Left forelimb (tissue), 1 donor: ENCODE results near the gene ERI3.

Source experiments
- DNase-seq: peaks from one replicate; pipeline ENCODE4 v3.0.0-alpha.2; 2018; ENCODE audit warnings: low spot score

ERI3 gene, protein sequence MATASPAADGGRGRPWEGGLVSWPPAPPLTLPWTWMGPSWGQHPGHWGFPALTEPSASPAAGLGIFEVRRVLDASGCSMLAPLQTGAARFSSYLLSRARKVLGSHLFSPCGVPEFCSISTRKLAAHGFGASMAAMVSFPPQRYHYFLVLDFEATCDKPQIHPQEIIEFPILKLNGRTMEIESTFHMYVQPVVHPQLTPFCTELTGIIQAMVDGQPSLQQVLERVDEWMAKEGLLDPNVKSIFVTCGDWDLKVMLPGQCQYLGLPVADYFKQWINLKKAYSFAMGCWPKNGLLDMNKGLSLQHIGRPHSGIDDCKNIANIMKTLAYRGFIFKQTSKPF

DNA sequence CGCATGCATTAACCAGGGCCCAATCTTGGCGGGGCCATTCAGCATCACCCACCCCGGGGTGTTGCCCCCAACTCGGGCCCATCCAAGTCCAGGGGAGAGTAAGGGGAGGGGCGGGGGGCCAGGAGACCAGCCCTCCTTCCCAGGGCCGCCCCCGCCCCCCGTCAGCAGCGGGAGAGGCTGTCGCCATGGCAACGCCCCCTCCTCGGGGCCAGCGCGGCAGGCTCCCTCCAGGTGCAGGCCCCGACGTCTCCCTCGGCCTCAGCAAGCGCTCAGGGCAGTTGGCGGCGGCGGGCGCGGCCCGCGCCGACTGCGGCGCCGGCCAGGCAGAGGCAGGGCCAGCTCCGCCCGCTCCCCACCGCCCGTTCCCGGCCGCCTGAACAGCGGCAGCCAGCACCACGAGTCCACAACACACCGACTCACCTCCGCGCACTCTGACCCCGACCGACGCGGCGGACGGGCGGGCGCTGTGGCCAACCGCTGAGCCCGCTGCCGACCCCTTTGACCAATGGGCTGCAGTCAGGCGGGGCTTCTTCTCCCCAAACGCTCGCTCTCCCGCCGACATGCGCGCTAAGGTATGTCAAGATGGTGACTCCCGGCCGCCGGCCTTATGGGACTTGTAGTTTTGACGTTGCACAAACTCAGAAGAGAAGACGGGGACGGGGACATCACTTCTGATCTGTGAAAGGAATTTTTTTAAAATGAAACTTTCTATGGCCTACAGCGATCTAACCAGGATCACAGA, at the start of gene ERI3:
TSS of gene ERI3 (minus strand) at position 418 of the 742 bp plus-strand sequence. CDS start at position 187, 231 bp downstream.
- peak; percentile 96 for DNase-seq

DNA sequence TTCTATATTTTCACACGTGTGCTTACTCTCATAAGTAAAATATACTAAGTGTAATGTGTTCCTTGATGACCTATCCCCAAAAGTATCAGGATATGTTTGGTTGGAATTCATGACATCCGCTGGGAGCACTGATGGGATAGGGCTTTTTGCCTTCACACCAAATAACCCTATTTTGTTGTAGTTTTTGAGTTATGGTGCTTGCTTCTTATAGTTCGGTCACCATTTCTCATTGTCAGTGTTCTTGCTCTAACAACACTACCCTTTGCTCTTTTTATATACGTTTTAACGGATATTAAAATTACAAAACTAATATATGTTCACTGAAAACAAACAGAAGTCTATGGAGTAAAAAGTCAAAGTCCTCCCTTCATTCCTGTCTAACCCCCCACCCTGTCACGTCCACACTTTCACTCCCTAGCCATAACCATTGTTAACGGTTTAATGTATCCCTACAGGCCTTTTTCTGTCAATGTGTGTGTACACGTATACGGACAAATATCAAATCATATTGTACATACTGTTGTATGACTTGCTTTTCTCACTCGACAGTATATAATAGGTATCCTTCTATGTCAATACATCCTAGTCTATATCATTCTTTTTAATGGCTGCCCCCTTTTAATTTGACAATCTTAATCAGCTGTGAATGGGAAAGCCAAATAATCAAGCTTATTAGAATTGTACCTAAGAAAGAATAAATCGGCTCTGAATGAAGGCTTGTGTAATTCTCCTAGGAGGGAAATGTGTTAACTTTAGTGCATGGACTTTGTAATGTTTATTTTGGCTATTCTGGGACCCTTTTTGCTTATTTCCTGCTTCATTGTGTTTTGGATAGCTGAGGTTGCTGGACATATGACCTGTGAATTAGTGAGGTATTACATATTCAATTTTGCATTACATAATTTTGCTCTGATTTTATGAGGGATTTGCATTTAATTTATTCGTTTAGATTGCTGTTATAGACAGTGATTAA, 46.5 kb upstream of the ERI3 start:
- no peak for DNase-seq

GRCh38 chr1:44390277-44390676, 35.2 kb upstream of the ERI3 start:
- DNase-seq = no peak

GRCh38 chr1:44389437-44389836, 34.4 kb upstream of the ERI3 start:
- no peak for DNase-seq

- DNase-seq = no peak
These were observed 33.5 kb upstream of the ERI3 start for GRCh38 chr1:44388551-44388950.

DNA sequence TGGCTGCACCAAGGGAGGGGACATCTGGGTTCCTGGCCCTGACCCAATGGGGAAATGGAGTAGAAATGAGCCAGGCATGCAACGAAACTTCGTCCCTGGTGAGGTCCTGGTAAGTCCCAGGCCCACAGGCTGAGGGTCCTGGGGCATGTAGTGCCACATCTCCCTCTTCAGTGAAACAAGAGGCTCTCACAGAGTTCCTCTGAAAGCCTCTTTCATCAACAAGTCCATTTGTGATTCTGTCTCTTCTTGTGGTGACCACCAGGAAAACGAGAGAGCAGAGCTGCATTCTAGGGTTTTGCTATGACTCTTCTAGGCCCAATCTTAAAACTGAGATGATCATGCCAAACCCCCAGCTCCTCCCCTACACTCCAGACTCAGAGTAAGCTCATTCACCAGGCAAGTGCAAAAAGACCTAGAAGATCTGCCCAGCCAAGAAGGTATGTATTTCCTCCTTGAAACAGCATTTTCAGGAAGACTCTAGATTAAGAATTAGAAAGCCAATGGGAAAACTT, 25.7 kb upstream of the ERI3 start:
- no peak for DNase-seq

GRCh38 chr1:44377925-44378784, 23.1 kb upstream of the ERI3 start:
- no peak for DNase-seq

DNA sequence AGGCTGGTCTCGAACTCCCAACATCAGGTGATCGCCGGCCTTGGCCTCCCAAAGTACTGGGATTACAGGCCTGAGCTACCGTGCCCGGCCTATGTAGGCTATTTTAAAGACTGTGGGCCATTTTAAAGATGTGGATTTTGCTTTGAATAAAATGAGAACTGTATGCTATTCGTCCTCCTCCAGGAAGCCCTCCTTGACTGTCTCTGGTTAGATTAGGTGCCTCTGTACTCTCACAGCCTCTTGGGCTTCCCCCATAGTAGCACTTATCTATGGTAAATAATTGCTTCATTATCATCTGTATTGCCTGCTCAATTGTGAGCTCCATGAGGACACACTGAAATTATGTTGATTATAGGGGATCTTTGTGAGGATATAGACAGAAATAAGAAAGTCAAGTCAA, 20.5 kb upstream of the ERI3 start:
- DNase-seq = no peak

- DNase-seq = no peak
These were observed 16.1 kb upstream of the ERI3 start for GRCh38 chr1:44371206-44371605.

DNA sequence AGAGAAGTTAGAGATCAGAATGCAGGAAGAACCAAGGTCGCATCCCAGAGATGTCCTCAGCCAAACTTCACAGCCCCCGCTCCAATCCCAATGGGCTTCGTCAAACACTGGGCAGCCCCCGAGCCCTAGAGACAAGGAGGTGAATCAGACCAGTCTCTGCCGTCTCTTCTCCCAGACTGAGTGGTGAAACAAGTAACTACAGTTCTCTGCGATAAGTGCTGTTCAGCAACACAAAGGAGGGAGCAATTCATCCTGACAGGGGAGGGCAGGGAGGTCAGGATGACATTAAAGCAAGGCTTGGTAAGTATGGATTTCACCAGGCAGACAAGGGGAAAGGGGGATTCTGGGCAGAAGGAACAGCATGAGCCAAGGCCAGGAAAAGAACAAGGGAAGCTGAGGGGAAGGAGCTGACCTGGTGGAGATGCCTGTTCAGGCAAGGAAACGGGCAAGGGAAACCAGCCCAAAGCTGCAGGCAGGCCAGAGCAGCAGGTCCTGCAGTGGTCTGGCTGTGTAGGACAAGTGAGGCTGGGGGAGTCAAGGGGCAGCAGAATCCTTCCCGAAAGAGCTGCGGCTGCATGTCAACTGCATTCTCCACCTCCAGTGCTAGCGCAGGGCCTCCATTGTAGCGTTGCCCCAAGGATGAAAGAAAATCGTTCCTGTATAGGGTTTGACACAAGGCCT, 13.6 kb upstream of the ERI3 start:
- no peak for DNase-seq

- DNase-seq = no peak
These were observed 12.9 kb upstream of the ERI3 start for GRCh38 chr1:44367944-44368343.

GRCh38 chr1:44366371-44366975, 11.4 kb upstream of the ERI3 start:
- peak; percentile 6 for DNase-seq

DNA sequence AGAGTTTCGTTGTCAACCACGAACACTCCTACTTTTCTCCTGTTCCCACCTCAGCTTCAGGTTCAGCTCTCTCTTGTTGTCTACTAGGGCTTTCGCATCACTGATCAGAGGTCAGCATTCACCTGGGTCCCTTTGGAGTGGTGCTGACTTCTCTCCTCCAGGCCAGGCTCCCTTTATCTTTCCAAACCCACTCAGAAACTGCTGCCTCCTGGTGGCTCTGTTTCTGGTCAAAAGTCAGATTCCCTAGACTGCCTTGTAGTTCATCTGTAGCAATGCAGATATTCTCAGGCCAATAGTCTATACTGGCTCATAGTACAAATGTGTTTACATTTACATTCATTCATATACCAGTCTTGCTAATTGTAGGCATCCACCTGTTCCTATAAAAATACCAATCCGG, 6.4 kb upstream of the ERI3 start:
- peak; percentile 23 for DNase-seq

GRCh38 chr1:44359234-44359935, 4.3 kb upstream of the ERI3 start:
- DNase-seq = no peak

- DNase-seq = no peak
These were observed 2.7 kb upstream of the ERI3 start for GRCh38 chr1:44357710-44358109.

- DNase-seq = no peak
These were observed 687 bp upstream of the ERI3 start for GRCh38 chr1:44355582-44356305.

GRCh38 chr1:44354268-44354839, 703 bp downstream of the ERI3 start:
- no peak for DNase-seq

DNA sequence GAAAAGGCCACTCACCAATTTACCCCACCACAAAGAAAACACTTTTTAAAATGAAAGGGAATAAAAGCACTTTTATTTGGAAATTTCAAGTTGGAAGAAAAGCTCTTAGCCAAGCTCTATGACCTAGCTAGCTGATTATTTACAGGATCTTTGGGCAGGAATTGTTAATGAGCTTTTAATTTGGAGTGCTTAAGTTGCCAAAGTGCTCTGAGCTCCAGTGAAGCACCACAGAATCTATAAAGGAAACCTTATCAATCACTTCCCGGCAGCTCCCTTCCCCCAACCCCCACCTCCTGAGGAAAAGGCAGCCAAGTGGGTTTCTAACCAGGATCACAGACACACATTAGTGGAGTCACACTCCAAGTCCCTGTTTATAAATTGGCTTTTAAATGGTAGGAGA, 1.5 kb downstream of the ERI3 start:
- DNase-seq = no peak
